Retinal pigment epithelial cell (primary cell): Measurements from ENCODE around the gene SLC9C1.
A peak's percentile ranks its signal among the peaks of the same experiment; 100 is the strongest.

Source experiments
- DNase-seq: peaks from one replicate; pipeline ENCODE4 v3.0.0-alpha.2; 2010; ENCODE audit warnings: low read depth
- H3K4me3 ChIP-seq: 2 replicates; pipeline ENCODE4 v1.5.1; 2011; ENCODE audit warnings: mild to moderate bottlenecking, low read length, control low read depth, moderate library complexity
- TF ChIP-seq, protein P1 (sequence below): conservative IDR thresholded peaks from 2 replicates; pipeline ENCODE4 v1.5.1; 2011; ENCODE audit warnings: low read depth, low read length, control low read depth, inconsistent platforms

Gene SLC9C1

DNA sequence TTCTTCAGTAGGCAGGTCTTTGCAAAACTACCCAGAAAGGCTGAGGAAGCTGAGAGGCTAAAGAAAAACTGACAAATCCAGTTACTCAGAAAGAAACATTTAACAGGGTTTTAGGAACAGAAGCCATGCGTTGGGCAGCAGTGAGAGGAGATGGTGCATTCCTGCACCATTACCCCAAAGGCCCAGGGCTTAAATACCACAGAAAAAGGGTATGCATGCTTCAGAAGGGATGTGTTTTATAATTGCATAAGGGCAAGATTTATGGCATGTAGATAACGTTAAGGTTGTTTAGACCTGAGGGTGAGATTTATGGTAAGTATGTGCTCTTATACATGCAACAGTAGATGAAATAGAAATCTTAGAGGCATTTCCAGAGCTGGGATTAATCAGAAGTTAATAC is 197.8 kb downstream of the SLC9C1 start:
- H3K4me3 ChIP-seq, result no peak overlapping the region
- TF ChIP-seq, protein P1, sequence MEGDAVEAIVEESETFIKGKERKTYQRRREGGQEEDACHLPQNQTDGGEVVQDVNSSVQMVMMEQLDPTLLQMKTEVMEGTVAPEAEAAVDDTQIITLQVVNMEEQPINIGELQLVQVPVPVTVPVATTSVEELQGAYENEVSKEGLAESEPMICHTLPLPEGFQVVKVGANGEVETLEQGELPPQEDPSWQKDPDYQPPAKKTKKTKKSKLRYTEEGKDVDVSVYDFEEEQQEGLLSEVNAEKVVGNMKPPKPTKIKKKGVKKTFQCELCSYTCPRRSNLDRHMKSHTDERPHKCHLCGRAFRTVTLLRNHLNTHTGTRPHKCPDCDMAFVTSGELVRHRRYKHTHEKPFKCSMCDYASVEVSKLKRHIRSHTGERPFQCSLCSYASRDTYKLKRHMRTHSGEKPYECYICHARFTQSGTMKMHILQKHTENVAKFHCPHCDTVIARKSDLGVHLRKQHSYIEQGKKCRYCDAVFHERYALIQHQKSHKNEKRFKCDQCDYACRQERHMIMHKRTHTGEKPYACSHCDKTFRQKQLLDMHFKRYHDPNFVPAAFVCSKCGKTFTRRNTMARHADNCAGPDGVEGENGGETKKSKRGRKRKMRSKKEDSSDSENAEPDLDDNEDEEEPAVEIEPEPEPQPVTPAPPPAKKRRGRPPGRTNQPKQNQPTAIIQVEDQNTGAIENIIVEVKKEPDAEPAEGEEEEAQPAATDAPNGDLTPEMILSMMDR, result no peak
- no peak for DNase-seq

DNA sequence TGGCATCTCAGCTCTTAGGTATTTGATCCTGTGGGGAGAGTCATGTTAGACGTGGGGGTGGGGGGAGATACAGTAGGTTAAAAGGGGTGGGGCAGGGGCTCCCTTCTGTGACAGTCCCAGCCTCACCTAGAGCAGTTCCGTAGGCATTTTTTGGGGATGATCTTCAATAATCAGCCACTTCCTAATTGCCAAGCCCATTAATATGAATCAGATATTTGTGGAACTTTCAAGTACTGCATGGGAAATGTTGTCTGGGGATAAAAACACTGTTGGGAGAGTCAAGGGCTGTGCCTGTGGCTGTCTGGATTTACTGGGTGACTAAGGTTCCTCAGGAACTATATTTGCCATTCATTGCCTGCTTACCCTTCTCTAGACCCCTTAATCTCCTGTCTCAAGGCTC is 198.3 kb downstream of the SLC9C1 start:
- DNase-seq, result peak; percentile 85
- TF ChIP-seq, protein P1, result no peak
- no peak overlapping the region for H3K4me3 ChIP-seq

GRCh38 chr3:112093180-112093522 is 200.9 kb downstream of the SLC9C1 start:
- H3K4me3 ChIP-seq, result no peak overlapping the region
- DNase-seq, result no peak
- TF ChIP-seq, protein P1, result no peak

- no peak for DNase-seq
- H3K4me3 ChIP-seq, result no peak overlapping the region
- TF ChIP-seq, protein P1, result no peak
These were observed 201.4 kb downstream of the SLC9C1 start for GRCh38 chr3:112092496-112093179.

GRCh38 chr3:112090887-112091586 is 203.0 kb downstream of the SLC9C1 start:
- no peak for DNase-seq
- H3K4me3 ChIP-seq, result no peak overlapping the region
- TF ChIP-seq, protein P1, result no peak
